Medulla oblongata (tissue), 1 donor: ENCODE results near the gene MYBPC1.
"Not testable (repeated sequence)": the region's sequence is repeated elsewhere in the genome, so short reads cannot be mapped to it uniquely, and the experiment has no call there.

Source experiments
- DNase-seq: peaks from one replicate; pipeline ENCODE4 v3.0.0-alpha.2; 2015; ENCODE audit errors: extremely low spot score

Gene MYBPC1, protein sequence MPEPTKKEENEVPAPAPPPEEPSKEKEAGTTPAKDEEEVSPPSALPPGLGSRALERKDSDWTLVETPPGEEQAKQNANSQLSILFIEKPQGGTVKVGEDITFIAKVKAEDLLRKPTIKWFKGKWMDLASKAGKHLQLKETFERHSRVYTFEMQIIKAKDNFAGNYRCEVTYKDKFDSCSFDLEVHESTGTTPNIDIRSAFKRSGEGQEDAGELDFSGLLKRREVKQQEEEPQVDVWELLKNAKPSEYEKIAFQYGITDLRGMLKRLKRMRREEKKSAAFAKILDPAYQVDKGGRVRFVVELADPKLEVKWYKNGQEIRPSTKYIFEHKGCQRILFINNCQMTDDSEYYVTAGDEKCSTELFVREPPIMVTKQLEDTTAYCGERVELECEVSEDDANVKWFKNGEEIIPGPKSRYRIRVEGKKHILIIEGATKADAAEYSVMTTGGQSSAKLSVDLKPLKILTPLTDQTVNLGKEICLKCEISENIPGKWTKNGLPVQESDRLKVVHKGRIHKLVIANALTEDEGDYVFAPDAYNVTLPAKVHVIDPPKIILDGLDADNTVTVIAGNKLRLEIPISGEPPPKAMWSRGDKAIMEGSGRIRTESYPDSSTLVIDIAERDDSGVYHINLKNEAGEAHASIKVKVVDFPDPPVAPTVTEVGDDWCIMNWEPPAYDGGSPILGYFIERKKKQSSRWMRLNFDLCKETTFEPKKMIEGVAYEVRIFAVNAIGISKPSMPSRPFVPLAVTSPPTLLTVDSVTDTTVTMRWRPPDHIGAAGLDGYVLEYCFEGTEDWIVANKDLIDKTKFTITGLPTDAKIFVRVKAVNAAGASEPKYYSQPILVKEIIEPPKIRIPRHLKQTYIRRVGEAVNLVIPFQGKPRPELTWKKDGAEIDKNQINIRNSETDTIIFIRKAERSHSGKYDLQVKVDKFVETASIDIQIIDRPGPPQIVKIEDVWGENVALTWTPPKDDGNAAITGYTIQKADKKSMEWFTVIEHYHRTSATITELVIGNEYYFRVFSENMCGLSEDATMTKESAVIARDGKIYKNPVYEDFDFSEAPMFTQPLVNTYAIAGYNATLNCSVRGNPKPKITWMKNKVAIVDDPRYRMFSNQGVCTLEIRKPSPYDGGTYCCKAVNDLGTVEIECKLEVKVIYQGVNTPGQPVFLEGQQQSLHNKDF

DNA sequence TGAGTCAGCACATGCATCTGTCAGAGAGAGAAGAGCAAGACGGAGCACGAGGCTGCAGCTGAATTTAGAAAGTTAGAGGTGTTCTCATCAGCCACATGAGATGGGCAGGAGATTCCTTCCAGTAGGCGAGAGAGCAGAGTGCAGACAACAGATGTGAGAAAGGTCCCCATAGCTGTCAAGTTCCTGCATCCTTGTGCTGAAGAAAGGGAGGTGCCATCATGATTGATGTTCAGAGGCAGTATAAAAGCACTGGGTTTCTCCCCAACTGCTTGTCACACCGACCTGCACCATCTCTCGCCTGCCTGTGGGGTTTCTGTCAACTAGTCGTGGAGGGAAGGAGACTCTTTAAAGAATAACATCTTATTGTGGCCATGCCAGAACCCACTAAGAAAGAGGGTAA, at the start of gene MYBPC1:
Gene MYBPC1 (plus strand): TSS at position 272 of the 400 bp plus-strand sequence. CDS start 100 bp downstream, at position 372.
- DNase-seq: no peak

DNA sequence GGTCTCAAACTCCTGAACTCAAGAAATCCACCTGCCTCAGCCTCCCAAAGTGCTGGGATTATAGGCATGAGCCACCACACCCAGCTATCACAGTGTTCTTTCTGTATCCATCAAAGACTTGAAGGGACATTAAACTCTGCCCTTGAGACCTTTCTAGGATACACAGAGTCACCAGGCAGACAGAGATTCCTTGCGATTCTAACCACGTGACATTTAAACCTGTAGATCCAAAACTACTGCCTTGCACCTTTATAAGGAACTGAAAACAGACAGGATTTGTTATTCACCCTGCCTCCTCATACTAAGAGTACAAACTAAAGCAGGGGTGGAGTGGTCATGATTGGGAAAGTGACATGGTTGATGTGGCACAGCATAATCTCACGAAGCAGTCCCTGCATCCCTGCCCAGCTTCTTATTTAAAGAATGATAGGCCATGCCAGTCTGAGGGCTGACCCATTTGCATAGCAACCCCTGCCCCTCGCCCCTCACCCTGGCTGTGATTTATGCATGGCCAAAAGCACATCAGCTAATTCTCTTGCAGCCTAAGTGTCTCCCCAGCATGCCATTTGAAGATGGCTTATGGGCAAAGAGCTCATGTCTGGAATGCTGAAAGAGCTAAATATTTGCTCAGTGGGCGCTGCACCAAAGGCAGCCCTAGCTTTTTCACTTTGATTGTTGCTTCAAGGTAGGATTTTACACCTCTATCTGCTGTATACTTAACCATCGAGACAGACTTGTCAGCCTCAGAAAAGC, 43.2 kb upstream of the MYBPC1 start:
- DNase-seq: no peak

DNA sequence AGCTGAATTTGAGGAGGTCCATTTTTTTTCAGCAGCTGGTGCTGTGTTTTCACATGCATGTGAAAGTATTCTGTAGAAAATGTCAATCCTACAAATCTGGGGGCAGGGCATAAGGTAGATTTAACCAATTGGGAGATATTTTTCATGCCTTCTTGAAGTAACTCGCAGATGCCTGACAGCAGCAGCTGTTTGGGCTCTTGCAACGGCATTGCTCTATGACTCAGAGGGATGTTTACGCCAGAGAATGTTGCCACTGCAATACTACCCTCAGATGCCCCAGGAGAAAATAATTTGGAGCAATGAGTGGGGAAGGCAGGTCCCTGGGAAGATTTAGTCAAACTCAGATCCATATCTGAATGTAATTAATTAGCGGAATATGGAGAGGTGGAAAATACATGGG, 42.5 kb upstream of the MYBPC1 start:
- no peak for DNase-seq

DNA sequence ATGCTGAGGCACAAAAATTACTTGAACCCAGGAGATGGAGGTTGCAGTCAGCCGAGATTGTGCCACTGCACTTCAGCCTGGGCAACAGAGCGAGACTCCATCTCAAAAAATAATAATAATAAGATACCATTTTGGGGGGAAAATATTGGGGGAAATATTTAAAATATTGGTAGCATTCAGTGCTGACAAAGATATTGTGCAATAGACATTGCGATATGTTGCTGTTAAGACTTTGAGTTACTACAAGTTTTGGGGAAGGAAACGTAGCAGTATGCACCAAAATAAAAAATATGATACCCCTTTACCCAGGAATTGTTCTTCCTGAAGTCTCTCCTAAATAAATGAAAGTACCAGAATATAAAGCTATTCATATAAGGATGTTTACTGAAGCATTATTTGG, 37.7 kb upstream of the MYBPC1 start:
- no peak for DNase-seq

DNA sequence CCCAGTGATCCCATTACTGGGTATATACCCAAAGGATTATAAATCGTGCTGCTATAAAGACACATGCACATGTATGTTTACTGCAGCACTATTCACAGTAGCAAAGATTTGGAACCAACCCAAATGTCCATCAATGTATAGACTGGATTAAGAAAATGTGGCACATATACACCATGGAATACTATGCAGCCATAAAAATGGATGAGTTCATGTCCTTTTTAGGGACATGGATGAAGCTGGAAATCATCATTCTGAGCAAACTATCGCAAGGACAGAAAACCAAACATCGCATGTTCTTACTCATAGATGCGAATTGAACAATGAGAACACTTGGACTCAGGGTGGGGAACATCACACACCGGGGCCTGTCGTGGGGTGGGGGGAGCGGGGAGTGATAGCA, 36.0 kb upstream of the MYBPC1 start:
- DNase-seq: not testable (repeated sequence)

DNA sequence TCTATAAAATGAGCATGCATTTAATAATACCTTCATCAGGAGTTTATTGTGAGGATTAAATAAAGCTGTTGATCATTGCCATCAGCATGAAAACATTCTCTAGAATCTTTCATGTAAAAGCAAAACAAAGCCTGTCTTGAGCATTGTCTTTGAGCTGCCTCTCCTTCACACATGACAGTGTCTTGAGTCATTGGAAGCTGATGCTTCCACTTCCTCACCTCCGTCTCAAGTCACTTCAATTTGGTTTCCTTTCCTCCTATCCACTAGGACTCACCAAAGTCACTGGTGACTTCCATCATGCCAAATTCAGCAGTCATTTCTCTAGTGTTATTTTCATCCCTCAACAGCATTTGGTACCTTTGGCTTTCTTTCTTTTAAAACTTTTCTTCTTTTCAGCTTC, 31.6 kb upstream of the MYBPC1 start:
- DNase-seq: no peak

DNA sequence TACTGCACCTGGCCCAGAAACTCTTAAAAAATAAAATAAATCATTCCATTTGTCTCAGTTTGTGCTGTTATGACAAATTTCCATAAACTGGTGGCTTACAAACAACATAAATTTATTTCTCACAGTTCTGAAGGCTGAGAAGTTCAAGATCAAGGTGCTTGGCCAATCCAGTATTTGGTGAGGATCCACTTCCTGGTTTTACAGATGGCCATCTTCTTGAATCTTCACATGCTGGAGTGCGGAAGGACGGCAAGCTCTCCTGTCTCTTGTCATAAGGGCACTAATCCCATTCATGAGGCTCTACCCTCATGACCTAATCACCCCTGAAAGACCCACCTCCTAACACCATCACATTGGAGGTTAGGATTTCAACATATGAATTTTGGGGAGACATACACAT, 29.9 kb upstream of the MYBPC1 start:
- DNase-seq: peak; percentile 5

DNA sequence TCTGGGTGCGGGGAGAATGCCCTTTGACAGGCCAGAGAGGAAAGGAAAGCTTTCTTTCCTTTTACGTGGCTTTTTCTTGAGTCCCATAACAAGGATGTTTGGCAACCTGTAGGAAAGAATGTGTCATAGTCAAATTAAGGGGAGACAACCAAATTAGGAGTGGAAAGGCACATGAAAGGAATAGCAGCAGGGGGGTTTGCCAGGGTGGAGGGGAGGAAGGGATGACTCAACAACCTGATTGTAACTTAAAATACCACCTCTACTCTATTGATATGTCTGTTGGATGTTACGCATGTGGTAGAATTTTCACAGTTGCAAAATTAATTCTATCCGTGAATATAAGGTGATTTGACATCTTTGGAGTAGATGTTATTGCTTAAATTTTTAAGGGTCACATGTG, 28.5 kb upstream of the MYBPC1 start:
- no peak for DNase-seq

DNA sequence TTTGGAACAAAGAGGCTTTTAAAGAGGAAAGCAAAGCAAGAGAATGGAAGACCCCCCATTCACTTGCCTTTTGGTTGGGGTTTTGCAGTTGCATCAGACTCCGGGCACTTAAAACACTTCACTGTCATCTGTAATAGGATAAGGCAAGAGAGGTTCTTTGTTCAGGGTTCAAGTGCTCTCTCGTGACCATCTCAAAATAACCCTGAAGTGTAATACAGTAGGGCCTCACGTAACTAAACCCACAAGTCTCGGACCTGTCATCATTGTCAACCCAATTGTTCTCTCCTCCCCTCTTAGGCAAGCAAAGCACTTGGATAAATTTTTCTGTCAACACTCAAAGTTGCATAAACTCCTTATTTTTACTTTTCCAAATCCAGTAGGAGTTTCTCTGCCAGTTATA, 26.9 kb upstream of the MYBPC1 start:
- no peak for DNase-seq

DNA sequence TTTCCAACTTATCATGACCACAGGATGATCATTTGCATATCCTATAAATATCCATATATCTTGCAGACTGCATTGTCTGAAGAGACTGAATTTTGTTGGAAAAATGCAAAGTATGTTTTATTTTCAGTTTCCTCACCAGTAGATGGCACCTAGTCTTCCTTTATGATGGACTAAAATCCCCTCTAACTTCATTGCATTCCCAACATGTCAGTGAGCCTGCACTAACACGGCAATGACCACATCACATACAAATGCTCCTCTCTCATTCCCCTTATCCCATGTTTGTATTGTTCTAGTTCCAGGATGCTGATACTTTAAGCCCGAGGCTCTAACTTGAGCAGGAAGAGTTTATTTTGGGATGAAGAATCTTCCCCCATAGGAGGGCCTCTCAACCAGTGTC, 24.7 kb upstream of the MYBPC1 start:
- peak; percentile 49 for DNase-seq

DNA sequence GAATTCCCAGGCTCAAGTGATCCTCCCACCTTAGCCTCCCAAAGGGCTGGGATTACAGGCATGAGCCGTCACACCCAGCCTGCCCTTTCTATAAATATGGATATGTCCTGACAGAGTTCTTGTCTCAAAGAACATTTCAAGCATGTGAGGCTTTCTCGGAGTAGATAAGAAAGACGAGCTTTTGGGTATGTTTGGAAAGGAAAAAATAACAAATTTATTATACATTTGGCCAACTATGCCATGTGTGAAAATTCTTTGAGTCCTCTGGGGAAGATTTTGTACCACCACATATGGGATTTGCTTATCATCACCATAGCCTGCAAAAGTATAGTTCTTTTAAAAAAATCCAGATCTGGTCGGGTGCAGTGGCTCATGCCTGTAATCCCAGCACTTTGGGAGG, 23.7 kb upstream of the MYBPC1 start:
- DNase-seq: no peak

DNA sequence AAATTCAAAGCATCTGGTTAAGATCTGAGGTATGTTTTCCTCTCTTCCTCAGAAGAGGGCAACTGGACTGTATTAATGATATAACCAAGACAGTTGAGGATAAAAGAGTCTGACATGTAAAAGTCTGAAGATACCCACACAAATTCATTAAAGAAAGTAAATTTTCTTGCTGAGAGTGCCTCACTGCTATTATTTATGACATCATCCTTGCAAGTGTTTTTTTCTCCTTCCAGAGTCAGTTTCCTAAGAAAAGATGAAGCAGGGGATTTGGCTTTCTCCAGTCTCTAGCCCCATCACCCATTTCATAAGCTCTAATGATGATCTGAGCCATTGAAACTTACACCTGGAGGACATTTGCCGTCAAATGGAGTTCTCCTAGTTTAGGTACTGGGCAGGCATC, 21.0 kb upstream of the MYBPC1 start:
- DNase-seq: no peak

DNA sequence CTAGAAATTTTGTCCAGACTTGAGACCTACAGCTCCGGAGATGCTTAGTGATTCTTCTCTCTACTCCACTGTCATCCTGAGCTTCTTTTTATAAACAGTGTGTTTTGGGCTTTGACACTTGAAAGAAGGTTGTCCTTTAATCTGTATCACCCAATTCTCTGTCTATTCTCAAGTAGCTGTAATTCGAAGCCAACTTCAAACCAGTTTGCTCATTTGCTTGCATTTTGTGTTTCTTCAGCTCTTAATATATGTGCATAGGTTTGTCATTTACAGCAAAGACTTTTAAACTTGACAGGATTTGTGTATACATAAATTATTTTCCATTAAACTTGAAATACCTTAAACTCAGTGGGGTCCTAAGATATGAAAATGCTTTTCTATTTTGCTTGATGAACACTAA, 16.4 kb upstream of the MYBPC1 start:
- DNase-seq: no peak

DNA sequence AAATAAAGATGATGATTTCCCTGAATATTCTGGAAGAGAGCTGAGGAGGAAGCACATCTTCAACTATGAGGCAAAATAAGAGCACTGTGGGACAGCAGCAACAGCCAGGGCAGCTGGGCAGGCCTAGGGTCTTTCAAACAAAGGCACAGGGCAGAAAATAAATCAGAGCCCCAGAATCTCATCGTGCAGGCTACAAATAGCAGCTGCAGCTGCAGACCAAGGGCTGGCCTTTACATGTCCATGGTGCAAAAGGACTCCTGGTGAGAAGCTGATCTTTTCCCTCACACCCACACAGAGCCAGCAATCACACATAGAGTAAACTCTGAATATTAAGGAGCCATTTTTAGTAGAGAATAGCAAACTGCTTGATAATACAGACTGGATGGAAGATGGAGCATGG, 13.6 kb upstream of the MYBPC1 start:
- DNase-seq: no peak

DNA sequence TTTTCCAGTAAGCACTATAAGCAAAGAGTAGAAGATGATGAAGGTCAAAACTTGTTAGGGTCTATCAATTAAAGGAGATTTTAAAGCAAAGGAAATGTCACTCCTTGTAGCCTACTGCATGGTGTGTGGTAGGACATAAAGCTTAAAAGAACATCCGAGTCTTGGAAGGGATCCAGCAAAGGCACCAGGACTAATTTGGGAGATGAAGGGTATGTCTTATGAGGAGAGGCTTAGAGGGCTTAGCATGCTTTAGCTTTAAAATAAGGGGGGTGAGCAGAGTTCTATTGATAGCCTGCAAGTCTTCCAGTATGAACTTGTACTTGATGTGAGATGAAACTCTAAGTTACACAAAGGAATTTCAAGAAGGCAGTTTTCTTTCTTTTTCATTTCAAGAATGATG, 11.8 kb upstream of the MYBPC1 start:
- no peak for DNase-seq

DNA sequence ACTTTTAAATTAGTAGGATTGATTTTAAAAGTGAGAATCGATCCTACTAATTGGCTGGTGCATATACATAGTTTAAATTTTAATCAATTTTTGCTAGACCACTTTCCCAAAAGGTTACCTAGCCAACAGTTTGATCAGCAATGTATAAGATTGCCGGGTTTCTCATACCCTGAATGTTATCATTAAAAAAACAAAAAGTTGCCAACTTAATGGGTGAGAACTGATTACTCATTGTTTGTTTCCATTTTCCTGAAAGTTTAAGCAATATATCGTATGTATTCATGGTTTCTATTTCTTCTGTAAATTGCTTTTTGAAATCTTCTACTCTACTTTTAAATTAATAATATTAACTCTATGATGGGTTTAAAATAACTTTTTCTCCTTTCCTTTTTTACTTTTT, 4.4 kb upstream of the MYBPC1 start:
- DNase-seq: no peak

DNA sequence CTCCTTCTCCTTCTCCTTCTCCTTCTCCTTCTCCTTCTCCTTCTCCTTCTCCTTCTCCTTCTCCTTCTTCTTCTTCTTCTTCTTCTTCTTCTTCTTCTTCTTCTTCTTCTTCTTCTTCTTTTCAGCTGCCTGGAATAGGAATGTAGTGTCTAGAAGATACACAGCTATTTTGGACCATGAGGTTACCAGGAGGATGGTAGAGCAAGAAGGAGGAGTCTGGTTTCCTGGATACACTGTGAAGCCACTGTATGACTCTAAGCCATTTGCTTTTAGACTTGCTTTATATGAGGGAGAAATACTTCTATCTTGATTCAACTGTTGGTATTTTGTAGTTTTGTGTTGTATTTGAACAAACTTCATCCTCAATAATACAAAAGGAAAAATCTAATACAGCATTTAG, 3.0 kb upstream of the MYBPC1 start:
- DNase-seq: no peak

DNA sequence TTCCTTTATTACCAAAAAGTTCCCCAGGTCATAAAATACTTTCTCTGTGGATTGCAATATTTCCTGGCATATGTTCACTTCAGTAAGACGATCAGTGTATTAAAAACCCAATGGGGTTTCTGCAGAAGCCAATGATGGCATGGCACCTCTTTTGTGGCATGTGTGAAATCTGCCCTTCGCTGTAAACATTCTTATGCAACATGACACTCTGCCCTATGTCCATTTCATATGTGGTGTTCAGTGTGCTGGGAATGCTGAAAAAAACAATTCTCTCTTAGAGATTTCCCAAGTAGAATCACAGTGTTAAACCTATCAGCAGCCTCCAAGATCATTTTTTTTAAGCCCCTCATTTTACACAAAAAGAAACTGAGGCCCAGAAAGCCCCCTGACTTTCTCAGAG, 2.3 kb upstream of the MYBPC1 start:
- no peak for DNase-seq

DNA sequence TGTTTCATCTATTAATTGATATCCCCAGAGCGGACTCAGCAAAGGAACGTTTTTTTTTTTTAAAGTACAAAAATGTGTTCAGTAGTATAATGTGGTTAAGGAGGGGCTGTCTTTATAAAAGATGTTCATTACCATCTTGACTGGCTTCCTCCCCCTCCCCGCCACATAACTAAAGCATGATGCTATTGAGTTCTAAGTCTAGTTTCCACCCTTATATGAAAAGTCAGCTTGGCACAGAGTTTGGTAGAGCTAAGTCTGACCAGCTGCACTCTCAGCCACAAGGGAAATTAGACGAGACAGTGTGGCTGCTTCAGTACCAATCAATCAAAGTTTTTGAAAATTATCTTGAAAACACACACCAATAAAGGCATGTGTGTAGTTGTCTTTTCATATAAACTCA, 1.9 kb upstream of the MYBPC1 start:
- DNase-seq: no peak

DNA sequence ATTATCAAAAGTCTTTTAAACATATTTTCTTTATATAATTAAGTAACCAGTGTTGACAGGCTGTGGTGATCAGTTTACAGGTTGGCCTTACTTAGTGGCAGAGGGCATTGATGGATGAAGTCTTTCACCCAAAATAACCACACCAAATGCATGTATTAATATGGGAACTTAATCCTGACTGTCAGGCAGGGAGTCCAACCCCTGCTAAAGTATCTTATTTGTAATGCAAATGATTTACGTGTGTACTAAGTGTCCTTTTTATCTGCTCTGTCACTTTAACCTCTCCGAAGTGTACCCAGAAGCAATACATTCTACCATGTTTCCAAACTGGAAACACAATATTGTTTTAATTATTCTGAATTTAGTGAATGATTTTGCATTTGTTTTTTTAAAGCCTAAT, 1.4 kb downstream of the MYBPC1 start:
- DNase-seq: no peak

DNA sequence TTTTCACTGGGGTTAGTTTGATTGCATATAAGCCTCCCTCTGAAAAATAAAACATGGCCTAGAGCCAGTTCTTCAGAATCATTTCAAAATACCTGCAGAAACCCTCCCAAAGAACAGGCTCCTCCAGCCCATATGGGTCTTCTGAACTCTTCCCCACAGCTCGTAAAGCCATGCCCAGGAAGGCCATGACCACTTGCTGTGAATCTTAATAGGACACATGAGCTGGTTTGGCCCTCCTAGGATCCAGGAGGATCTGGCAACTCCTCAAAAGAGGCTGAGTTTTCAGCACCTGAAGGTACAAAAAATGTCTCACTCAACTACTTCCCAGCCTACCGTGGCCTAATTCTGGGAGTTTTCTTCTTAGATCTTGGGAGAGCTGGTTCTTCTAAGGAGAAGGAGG, 2.4 kb downstream of the MYBPC1 start:
- no peak for DNase-seq

DNA sequence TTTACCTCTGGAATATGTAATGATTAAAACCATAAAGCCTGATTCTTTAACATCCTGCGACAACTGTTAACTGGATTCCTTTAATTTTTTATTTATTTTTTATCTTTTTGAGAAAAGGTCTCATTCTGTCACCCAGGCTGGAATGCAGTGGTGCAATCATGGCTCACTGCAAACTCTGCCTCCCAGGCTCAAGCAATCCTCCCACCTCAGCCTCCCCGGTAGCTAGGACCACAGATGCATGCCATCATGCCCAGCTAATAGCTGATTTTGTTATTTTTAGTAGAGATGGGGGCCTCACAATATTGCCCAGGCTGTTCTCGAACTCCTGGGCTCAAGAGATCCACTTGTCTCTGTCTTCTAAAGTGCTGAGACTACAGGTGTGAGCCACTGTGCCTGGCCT, 3.7 kb downstream of the MYBPC1 start:
- DNase-seq: no peak
